Mesodermal cell (in vitro differentiated cells): ENCODE measurements around the gene WNT6.

Source experiments
- H3K27ac ChIP-seq: 2 replicates; pipeline ENCODE4 v1.7.0; 2013; ENCODE audit warnings: mild to moderate bottlenecking, low read depth, low read length, moderate library complexity; ENCODE audit not compliant: severe bottlenecking
- H3K36me3 ChIP-seq: 2 replicates; pipeline ENCODE4 v1.7.1; 2013; ENCODE audit warnings: mild to moderate bottlenecking, low read length, moderate library complexity; ENCODE audit not compliant: control insufficient read depth, insufficient read depth
- H3K4me1 ChIP-seq: one replicate; pipeline ENCODE4 v1.7.1; 2013; ENCODE audit warnings: mild to moderate bottlenecking, low read length; ENCODE audit not compliant: insufficient read depth, control insufficient read depth, poor library complexity, severe bottlenecking
- H3K4me3 ChIP-seq: 2 replicates; pipeline ENCODE4 v1.7.0; 2013; ENCODE audit warnings: low read length, control low read depth, mild to moderate bottlenecking; ENCODE audit not compliant: insufficient read depth, poor library complexity, severe bottlenecking; ENCODE audit errors: extremely low read depth
- H3K9me3 ChIP-seq: 2 replicates; pipeline ENCODE4 v1.7.1; 2013; ENCODE audit warnings: mild to moderate bottlenecking, low read length, moderate library complexity; ENCODE audit not compliant: control insufficient read depth
- WGBS, 2 experiments: methylation state at CpG; one replicate each; pipeline ENCODE4 v1.1.5; 2013; ENCODE audit warnings: missing lambda C conversion rate in 2 of 2; ENCODE audit not compliant: insufficient coverage in 2 of 2; 5-methylcytosine and 5-hydroxymethylcytosine counted together

Gene WNT6

GRCh38 chr2:218857371-218858137 lies 2.1 kb upstream of the WNT6 start:
- peaks cover 23% of the 10 kb centered on the region for H3K4me1 ChIP-seq
- 78 to 80% methylated on average over 1 to 3 of the region's 10 CpGs for WGBS, 2 experiments
- H3K9me3 ChIP-seq = no peaks in the 10 kb centered on the region
- H3K4me3 ChIP-seq = no peak overlapping the region
- H3K27ac ChIP-seq = no peak overlapping the region
- no peaks in the 10 kb centered on the region for H3K36me3 ChIP-seq

GRCh38 chr2:218858138-218858445 lies 1.5 kb upstream of the WNT6 start:
- Histone ChIP-seq H3K9me3 (no peaks in the 10 kb centered on the region), H3K36me3 (no peaks in the 10 kb centered on the region)
- 33% methylated on average over 1 of the region's 1 CpG for WGBS, 2 experiments

GRCh38 chr2:218858671-218859555 lies 692 bp upstream of the WNT6 start:
- Histone ChIP-seq H3K36me3 (no peaks in the 10 kb centered on the region), H3K9me3 (no peaks in the 10 kb centered on the region), H3K27ac (no peak overlapping the region), H3K4me3 (peak overlapping the region; percentile 24), H3K4me1 (peaks cover 23% of the 10 kb centered on the region)
- 3 to 4% methylated on average over 24 to 32 of the region's 51 CpGs for WGBS, 2 experiments

More at GRCh38 chr2:218858138-218858445, 1.5 kb upstream of the WNT6 start:
- H3K27ac ChIP-seq = no peak overlapping the region
- no peak overlapping the region for H3K4me3 ChIP-seq
- peaks cover 23% of the 10 kb centered on the region for H3K4me1 ChIP-seq

GRCh38 chr2:218859988-218860831 lies 605 bp downstream of the WNT6 start:
- Histone ChIP-seq H3K27ac (no peak overlapping the region), H3K4me1 (peaks cover 23% of the 10 kb centered on the region), H3K4me3 (peak overlapping the region; percentile 16), H3K9me3 (no peaks in the 10 kb centered on the region), H3K36me3 (no peaks in the 10 kb centered on the region)
- 2% methylated on average over 33 to 34 of the region's 47 CpGs for WGBS, 2 experiments

- peaks cover 19% of the 10 kb centered on the region for H3K4me1 ChIP-seq
These were observed 1.4 kb downstream of the WNT6 start for GRCh38 chr2:218860950-218861381.

GRCh38 chr2:218861645-218862318 lies 2.2 kb downstream of the WNT6 start:
- no peaks in the 10 kb centered on the region for H3K36me3 ChIP-seq
- no peak overlapping the region for H3K4me3 ChIP-seq
- no peaks in the 10 kb centered on the region for H3K9me3 ChIP-seq
- H3K4me1 ChIP-seq = peaks cover 11% of the 10 kb centered on the region
- 68 to 71% methylated on average over 7 of the region's 7 CpGs for WGBS, 2 experiments
- H3K27ac ChIP-seq = no peak overlapping the region

More at GRCh38 chr2:218860950-218861381, 1.4 kb downstream of the WNT6 start:
- Histone ChIP-seq H3K36me3 (no peaks in the 10 kb centered on the region), H3K9me3 (no peaks in the 10 kb centered on the region), H3K4me3 (peak overlapping the region; percentile 16), H3K27ac (no peak overlapping the region)
- WGBS, 2 experiments = 1% methylated on average over 16 to 18 of the region's 21 CpGs

GRCh38 chr2:218863021-218863520 lies 3.5 kb downstream of the WNT6 start:
- Histone ChIP-seq H3K4me3 (no peak overlapping the region), H3K36me3 (no peaks in the 10 kb centered on the region), H3K4me1 (peaks cover 4% of the 10 kb centered on the region), H3K27ac (no peak overlapping the region), H3K9me3 (no peaks in the 10 kb centered on the region)
- WGBS, 2 experiments = 50 to 84% methylated on average over 1 to 3 of the region's 3 CpGs

GRCh38 chr2:218865396-218865795 lies 5.8 kb downstream of the WNT6 start:
- Histone ChIP-seq H3K36me3 (no peaks in the 10 kb centered on the region), H3K27ac (no peak overlapping the region), H3K9me3 (no peaks in the 10 kb centered on the region), H3K4me3 (no peak overlapping the region), H3K4me1 (peaks cover 2% of the 10 kb centered on the region)
- 82 to 100% methylated on average over 1 to 4 of the region's 4 CpGs for WGBS, 2 experiments

GRCh38 chr2:218865999-218866398 lies 6.4 kb downstream of the WNT6 start:
- Histone ChIP-seq H3K4me1 (no peaks in the 10 kb centered on the region), H3K9me3 (no peaks in the 10 kb centered on the region), H3K27ac (no peak overlapping the region), H3K36me3 (no peaks in the 10 kb centered on the region), H3K4me3 (no peak overlapping the region)
- WGBS, 2 experiments = 60 to 63% methylated on average over 1 of the region's 6 CpGs

- H3K4me3 ChIP-seq = no peak overlapping the region
- H3K27ac ChIP-seq = no peak overlapping the region
- H3K9me3 ChIP-seq = no peaks in the 10 kb centered on the region
- H3K36me3 ChIP-seq = no peaks in the 10 kb centered on the region
- 63 to 92% methylated on average over 3 of the region's 6 CpGs for WGBS, 2 experiments
- no peaks in the 10 kb centered on the region for H3K4me1 ChIP-seq
These were observed 8.3 kb downstream of the WNT6 start for GRCh38 chr2:218867900-218868299.
